H1 (cell line): ENCODE data around the gene PLEKHA5. TPM values are rescaled to one million over a fixed set of nuclear protein-coding genes. Genes with fewer than 3 reads are reported as not detected.

ENCODE experiments used
- CTCF ChIA-PET: fragments of 300-600 bp; sonication (Branson Sonifier 250); formaldehyde crosslinking; loops from one replicate; lab custom pipeline; 2021; ENCODE audit not compliant: partially characterized antibody; lab: Charles Lee
- POLR2A ChIA-PET: fragments of 300-600 bp; sonication (Branson Sonifier 250); formaldehyde crosslinking; loops from one replicate; lab custom pipeline; 2021; ENCODE audit warnings: inconsistent platforms; ENCODE audit not compliant: partially characterized antibody; lab: Charles Lee
- DNase-seq, 2 experiments: peaks; one replicate each; pipeline versions ENCODE4 v3.0.0 to v3.0.0-alpha.2; 2010 to 2022; ENCODE audit warnings: low spot score in 2 of 2, low read depth in 1 of 2, mixed read lengths in 1 of 2
- FAIRE-seq: peaks from 2 replicates; lab custom pipeline; 2011; peaks lifted over from hg19 to GRCh38; lab: Jason Lieb, UNC
- H2AFZ ChIP-seq: 2 replicates; pipeline ENCODE4 v1.8.1; 2012; ENCODE audit warnings: low read length, inconsistent platforms
- H2AK5ac ChIP-seq: 2 replicates; pipeline ENCODE4 v1.6.1; 2013; ENCODE audit warnings: low read depth, low read length
- H2BK120ac ChIP-seq: replicated peaks from 2 replicates; pipeline ENCODE3; 2013; ENCODE audit warnings: low read depth, low read length, inconsistent platforms
- H2BK12ac ChIP-seq: 2 replicates; pipeline ENCODE4 v1.6.1; 2013; ENCODE audit warnings: low read depth, low read length
- H2BK15ac ChIP-seq: 2 replicates; pipeline ENCODE4 v1.6.1; 2013; ENCODE audit warnings: low read length
- H2BK20ac ChIP-seq: 2 replicates; pipeline ENCODE4 v1.6.1; 2013; ENCODE audit warnings: low read length
- H2BK5ac ChIP-seq: 2 replicates; pipeline ENCODE4 v1.6.1; 2013; ENCODE audit warnings: low read depth, low read length
- H3K14ac ChIP-seq: 2 replicates; pipeline ENCODE4 v1.6.1; 2013; ENCODE audit warnings: inconsistent platforms; ENCODE audit not compliant: insufficient read length
- H3K18ac ChIP-seq: 2 replicates; pipeline ENCODE4 v1.6.1; 2013; ENCODE audit warnings: low read length; ENCODE audit errors: extremely low read depth
- H3K23ac ChIP-seq: 2 replicates; pipeline ENCODE4 v1.6.1; 2013; ENCODE audit warnings: inconsistent platforms; ENCODE audit not compliant: insufficient read length
- H3K23me2 ChIP-seq: 2 replicates; pipeline ENCODE4 v1.6.1; 2013; ENCODE audit warnings: low read depth, low read length
- H3K27ac ChIP-seq: 2 replicates; pipeline ENCODE4 v1.6.1; 2011; ENCODE audit warnings: low read depth, low read length, inconsistent platforms
- H3K27me3 ChIP-seq, 4 experiments: replicated peaks in 1 of 4; 1 replicate in 1 of 4; 2 replicates in 3 of 4; pipeline versions ENCODE4 v1.6.1 to v1.8.1; 2011 to 2013; ENCODE audit warnings: low read length in 3 of 4, mild to moderate bottlenecking in 3 of 4, inconsistent platforms in 2 of 4, mixed read lengths in 2 of 4, moderate library complexity in 1 of 4; ENCODE audit not compliant: control insufficient read depth in 3 of 4, insufficient read depth in 3 of 4; ENCODE audit errors: extremely low read depth in 1 of 4
- H3K36me3 ChIP-seq, 4 experiments: 2 replicates each; pipeline versions ENCODE4 v1.6.1 to v1.8.1; 2011 to 2013; ENCODE audit warnings: mild to moderate bottlenecking in 4 of 4, low read length in 3 of 4, moderate library complexity in 2 of 4, control low read depth in 1 of 4, inconsistent platforms in 1 of 4; ENCODE audit not compliant: insufficient read depth in 4 of 4, control insufficient read depth in 2 of 4
- H3K4ac ChIP-seq: replicated peaks from 2 replicates; pipeline ENCODE3; 2013; ENCODE audit warnings: low read length, low read depth, mixed read lengths, inconsistent platforms; ENCODE audit not compliant: insufficient read length
- H3K4me1 ChIP-seq, 4 experiments: replicated peaks in 1 of 4; 1 replicate in 1 of 4; 2 replicates in 3 of 4; pipeline versions ENCODE4 v1.6.1 to v1.8.1; 2011 to 2013; ENCODE audit warnings: low read length in 3 of 4, inconsistent platforms in 2 of 4, mixed read lengths in 1 of 4; ENCODE audit not compliant: insufficient read depth in 4 of 4, control insufficient read depth in 3 of 4
- H3K4me2 ChIP-seq, 2 experiments: 2 replicates each; pipeline versions ENCODE4 v1.6.1 to v1.8.1; 2011 to 2013; ENCODE audit warnings: low read depth in 2 of 2, low read length in 2 of 2, control low read depth in 1 of 2, inconsistent platforms in 1 of 2, mild to moderate bottlenecking in 1 of 2; ENCODE audit not compliant: insufficient read depth in 1 of 2
- H3K4me3 ChIP-seq, 4 experiments: fragments of 200-600, 300-600 bp in 1 of 4; sonication (generic), shearing (Covaris generic), sonication (Bioruptor Twin) in 1 of 4; 2 replicates each; pipeline versions ENCODE4 v1.5.1 to v1.8.1; 2011 to 2016; ENCODE audit warnings: low read length in 4 of 4, low read depth in 3 of 4, control low read depth in 2 of 4, inconsistent platforms in 2 of 4, mild to moderate bottlenecking in 2 of 4, mixed read lengths in 1 of 4, moderate library complexity in 1 of 4; ENCODE audit not compliant: insufficient read depth in 2 of 4; ENCODE audit errors: extremely low read depth in 1 of 4
- H3K56ac ChIP-seq: replicated peaks from 2 replicates; pipeline ENCODE3; 2013; ENCODE audit warnings: low read depth, mild to moderate bottlenecking, mixed read lengths, low read length, inconsistent platforms; ENCODE audit not compliant: insufficient read length
- H3K79me1 ChIP-seq: 2 replicates; pipeline ENCODE4 v1.6.1; 2013; ENCODE audit warnings: low read depth, low read length, control low read depth
- H3K79me2 ChIP-seq, 2 experiments: 2 replicates each; pipeline versions ENCODE4 v1.6.1 to v1.8.1; 2012 to 2013; ENCODE audit warnings: low read length in 2 of 2, mild to moderate bottlenecking in 2 of 2, inconsistent platforms in 1 of 2; ENCODE audit not compliant: insufficient read depth in 2 of 2, control insufficient read depth in 1 of 2
- H3K9ac ChIP-seq, 4 experiments: replicated peaks in 1 of 4; 1 replicate in 1 of 4; 2 replicates in 3 of 4; pipeline versions ENCODE4 v1.6.1 to v1.8.1; 2011 to 2013; ENCODE audit warnings: low read depth in 3 of 4, low read length in 3 of 4, control low read depth in 2 of 4, mild to moderate bottlenecking in 2 of 4, moderate library complexity in 2 of 4, inconsistent platforms in 1 of 4; ENCODE audit errors: extremely low read depth in 1 of 4
- H3K9me3 ChIP-seq, 2 experiments: 2 replicates each; pipeline versions ENCODE4 v1.6.1 to v1.8.1; 2012 to 2013; ENCODE audit warnings: mild to moderate bottlenecking in 2 of 2, moderate library complexity in 2 of 2, control low read depth in 1 of 2, inconsistent platforms in 1 of 2, low read depth in 1 of 2, low read length in 1 of 2, mixed read lengths in 1 of 2; ENCODE audit not compliant: insufficient read depth in 2 of 2
- H4K20me1 ChIP-seq, 2 experiments: replicated peaks in 1 of 2; 2 replicates each; pipeline versions ENCODE3 to v1.8.1; 2011 to 2013; ENCODE audit warnings: inconsistent platforms in 2 of 2, low read length in 2 of 2, mild to moderate bottlenecking in 1 of 2; ENCODE audit not compliant: insufficient read depth in 2 of 2, control insufficient read depth in 1 of 2
- H4K5ac ChIP-seq: 2 replicates; pipeline ENCODE4 v1.6.1; 2013; ENCODE audit warnings: low read length, low read depth, mixed read lengths, inconsistent platforms; ENCODE audit not compliant: insufficient read length
- H4K8ac ChIP-seq: 2 replicates; pipeline ENCODE4 v1.8.0; 2013; ENCODE audit warnings: mild to moderate bottlenecking, moderate library complexity, low read length, inconsistent platforms; ENCODE audit not compliant: insufficient read depth; ENCODE audit errors: extremely low read depth
- H4K91ac ChIP-seq: replicated peaks from 2 replicates; pipeline ENCODE3; 2013; ENCODE audit warnings: low read length, mixed read lengths, inconsistent platforms; ENCODE audit not compliant: insufficient read length
- BCL11A ChIP-seq, 2 experiments: IDR thresholded peaks; one replicate each; pipeline ENCODE4 v1.6.1; 2011; ENCODE audit warnings: low read depth in 2 of 2, low read length in 2 of 2, mild to moderate bottlenecking in 2 of 2
- POU5F1 ChIP-seq: IDR thresholded peaks from 2 replicates; pipeline ENCODE4 v1.6.1; 2011; ENCODE audit warnings: low read depth, mild to moderate bottlenecking, low read length, moderate library complexity
- RXRA ChIP-seq: IDR thresholded peaks from 2 replicates; pipeline ENCODE4 v1.6.1; 2011; ENCODE audit warnings: low read depth, mild to moderate bottlenecking, low read length, moderate library complexity; ENCODE audit not compliant: insufficient read depth
- SUZ12 ChIP-seq: fragments of 200-600 bp; sonication (generic); IDR thresholded peaks from 2 replicates; pipeline ENCODE4 v1.6.1; 2012; ENCODE audit warnings: mild to moderate bottlenecking, inconsistent platforms, low read length, moderate library complexity, mixed read lengths
- WGBS, 2 experiments: shearing (Covaris generic) in 1 of 2; methylation state at CpG; one replicate each; pipeline versions ENCODE4 v1.1.6 to v1.1.7; 2013 to 2015; ENCODE audit warnings: low lambda C conversion rate in 2 of 2, mixed read lengths in 2 of 2, inconsistent platforms in 1 of 2, low coverage in 1 of 2, missing lambda C conversion rate in 1 of 2; ENCODE audit not compliant: insufficient replicate concordance in 2 of 2, insufficient coverage in 1 of 2, insufficient read length in 1 of 2; ENCODE audit errors: extremely low coverage in 1 of 2, missing lambda C conversion rate in 1 of 2; 5-methylcytosine and 5-hydroxymethylcytosine counted together
- polyA plus RNA-seq, 7 experiments: library from polyadenylated mRNA; depleted of rRNA in 3 of 7; stranded (reverse) in 5 of 7; unstranded in 2 of 7; fragments of >200 nt in 5 of 7; fragments of 200-250 nt in 2 of 7; gene quantifications; 1 replicate in 5 of 7; 2 replicates in 1 of 7; 4 replicates in 1 of 7; pipeline versions ENCODE4 v1.2.1 to v1.2.3, GENCODE V29; 2011 to 2013; ENCODE audit warnings: missing spikeins in 2 of 7, mixed read lengths in 2 of 7
- total RNA-seq: library from RNA; stranded (reverse); fragmentation: NEBNext Ultra II Directional; extraction: Animal tissue kit (Norgen Biotek cat#: 25700); gene quantifications from 2 replicates; pipeline ENCODE4 v1.2.1, GENCODE V29; 2021

PLEKHA5 gene
- total and polyA plus RNA-seq, 2 of the 8 experiments (the other 6 are each of a cell fraction or from before 2014, with no cell fraction given): 17.2 to 66.1 TPM

- H2AFZ ChIP-seq: no peak overlapping the region
- no peak overlapping the region for H3K9ac ChIP-seq
- H3K79me1 ChIP-seq: no peaks in the 10 kb centered on the region
- H3K18ac ChIP-seq: no peak overlapping the region
- FAIRE-seq: no peak
- H3K14ac ChIP-seq: no peak overlapping the region
- H2BK12ac ChIP-seq: no peak overlapping the region
- H3K23ac ChIP-seq: no peak overlapping the region
- peaks cover 0 to 94% of the 10 kb centered on the region in 2 experiments; a peak in 3 of 4 replicates for H3K79me2 ChIP-seq
- no peak overlapping the region for H4K8ac ChIP-seq
- no peaks in the 10 kb centered on the region for H3K23me2 ChIP-seq
- no peak overlapping the region for H3K27ac ChIP-seq
- no peak overlapping the region for H3K4ac ChIP-seq
- no peak overlapping the region for H4K5ac ChIP-seq
- ChIA-PET POLR2A (interaction anchor here (0.6 kb wide), 1 partner anchor 171 kb away, joined by 3 read pairs; no protein-coding TSS in a partner anchor), CTCF (interaction anchor here (0.7 to 1.4 kb wide), 3 partner anchors 12 to 549 kb away, joined by 3 read pairs; no protein-coding TSS in a partner anchor)
- H3K27me3 ChIP-seq: no peaks in the 10 kb centered on the region
- H3K4me1 ChIP-seq: peaks cover 0 to 8% (median 0%) of the 10 kb centered on the region in 4 experiments; a peak in 2 of 7 replicates
- no peak for TF ChIP-seq BCL11A (IDR thresholded peaks at IDR 0.05; ENCODE audit: low read depth in 2 of 2, low read length in 2 of 2)
- TF ChIP-seq SUZ12: no peak
- TF ChIP-seq POU5F1: no peak
- TF ChIP-seq RXRA: no peak
- TF ChIP-seq, all 59 proteins: peak for 0
- H2BK20ac ChIP-seq: no peak overlapping the region
- no peak for DNase-seq
- no peak overlapping the region for H4K91ac ChIP-seq
- H3K9me3 ChIP-seq: no peaks in the 10 kb centered on the region
- H3K4me2 ChIP-seq: no peak overlapping the region
- peaks cover 0 to 6% (median 0%) of the 10 kb centered on the region in 4 experiments; a peak in 3 of 8 replicates for H3K36me3 ChIP-seq
- H3K56ac ChIP-seq: no peak overlapping the region
- no peak overlapping the region for H3K4me3 ChIP-seq
- no peak overlapping the region for H2AK5ac ChIP-seq
- H2BK5ac ChIP-seq: no peak overlapping the region
- no peak overlapping the region for H2BK15ac ChIP-seq
- no peak overlapping the region for H2BK120ac ChIP-seq
- H4K20me1 ChIP-seq: peaks cover 2 to 4% of the 10 kb centered on the region in 2 experiments
- WGBS, 2 experiments: 90% methylated on average over 1 of the region's 1 CpG; no CpG with 5 or more reads in 1 of the 2 experiments
These were observed 29.4 kb downstream of the PLEKHA5 start for GRCh38 chr12:19158923-19159322.
